GM21737 (cell line): Measurements from ENCODE around the gene CDCA7.
"Not testable (repeated sequence)": the region's sequence is repeated elsewhere in the genome, so short reads cannot be mapped to it uniquely, and the experiment has no call there.

Experiments
- ATAC-seq: cut with Tn5 transposase; IDR thresholded peaks from one replicate; pipeline ENCODE4 v1.9.1; 2021; ENCODE audit warnings: mild to moderate bottlenecking, moderate library complexity; ENCODE audit not compliant: unreplicated experiment

Gene CDCA7

DNA sequence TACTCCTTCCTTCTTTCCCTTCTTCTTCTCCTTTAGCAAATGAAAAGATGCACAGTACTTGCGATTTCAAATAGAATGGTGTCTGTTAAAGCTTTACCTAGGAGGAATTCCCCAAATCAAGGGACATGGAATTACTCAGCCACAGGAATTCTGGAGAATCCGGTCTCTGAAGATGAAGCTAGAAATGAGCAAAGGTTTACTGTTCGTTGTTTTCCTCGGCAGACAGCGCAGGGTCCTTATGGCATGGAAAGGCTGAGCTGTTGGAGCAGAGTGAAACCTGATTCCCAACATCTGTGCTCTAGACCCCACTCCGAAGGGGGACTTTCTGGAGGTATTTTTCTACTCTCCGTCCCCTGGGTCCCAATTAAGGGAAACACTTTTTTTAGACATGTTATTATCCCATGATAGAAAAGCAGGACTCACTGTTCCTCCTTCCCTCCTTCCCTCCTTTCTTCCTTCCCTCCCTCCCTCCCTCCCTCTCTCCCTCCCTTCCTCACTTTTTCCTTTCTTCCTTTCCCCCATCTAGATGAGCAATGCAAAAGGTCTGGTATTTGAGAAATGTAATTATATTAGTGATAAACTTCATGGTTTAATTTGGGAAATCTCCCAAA lies 47.1 kb downstream of the CDCA7 start:
- ATAC-seq = no peak

DNA sequence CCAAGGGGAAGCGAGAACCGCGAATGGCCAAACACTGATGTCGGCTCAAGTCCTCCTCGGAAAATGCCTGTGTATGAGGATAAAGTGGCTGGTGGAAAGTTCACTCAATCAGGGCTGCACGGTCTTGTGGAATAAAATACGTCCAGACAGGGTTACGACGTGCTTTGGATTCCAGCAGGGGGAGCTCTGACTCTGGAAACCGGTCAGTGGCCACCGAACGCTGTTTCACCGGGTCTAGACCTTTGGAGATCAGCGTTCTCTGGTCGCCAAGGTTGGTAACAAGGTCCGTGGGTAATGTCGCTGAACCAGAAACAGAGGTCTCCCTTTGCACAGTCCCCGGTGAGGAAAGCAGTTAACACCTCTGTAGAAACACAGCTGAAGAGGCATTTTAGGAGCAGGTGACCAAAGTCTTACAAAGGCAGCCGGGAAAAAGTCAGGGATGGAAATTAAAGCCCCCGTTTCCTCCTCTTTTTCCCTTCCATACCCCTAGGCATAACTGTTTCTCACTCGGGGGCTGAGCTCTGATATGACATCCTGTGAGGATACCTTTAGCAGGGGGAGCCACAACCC lies 47.8 kb downstream of the CDCA7 start:
- ATAC-seq = no peak

DNA sequence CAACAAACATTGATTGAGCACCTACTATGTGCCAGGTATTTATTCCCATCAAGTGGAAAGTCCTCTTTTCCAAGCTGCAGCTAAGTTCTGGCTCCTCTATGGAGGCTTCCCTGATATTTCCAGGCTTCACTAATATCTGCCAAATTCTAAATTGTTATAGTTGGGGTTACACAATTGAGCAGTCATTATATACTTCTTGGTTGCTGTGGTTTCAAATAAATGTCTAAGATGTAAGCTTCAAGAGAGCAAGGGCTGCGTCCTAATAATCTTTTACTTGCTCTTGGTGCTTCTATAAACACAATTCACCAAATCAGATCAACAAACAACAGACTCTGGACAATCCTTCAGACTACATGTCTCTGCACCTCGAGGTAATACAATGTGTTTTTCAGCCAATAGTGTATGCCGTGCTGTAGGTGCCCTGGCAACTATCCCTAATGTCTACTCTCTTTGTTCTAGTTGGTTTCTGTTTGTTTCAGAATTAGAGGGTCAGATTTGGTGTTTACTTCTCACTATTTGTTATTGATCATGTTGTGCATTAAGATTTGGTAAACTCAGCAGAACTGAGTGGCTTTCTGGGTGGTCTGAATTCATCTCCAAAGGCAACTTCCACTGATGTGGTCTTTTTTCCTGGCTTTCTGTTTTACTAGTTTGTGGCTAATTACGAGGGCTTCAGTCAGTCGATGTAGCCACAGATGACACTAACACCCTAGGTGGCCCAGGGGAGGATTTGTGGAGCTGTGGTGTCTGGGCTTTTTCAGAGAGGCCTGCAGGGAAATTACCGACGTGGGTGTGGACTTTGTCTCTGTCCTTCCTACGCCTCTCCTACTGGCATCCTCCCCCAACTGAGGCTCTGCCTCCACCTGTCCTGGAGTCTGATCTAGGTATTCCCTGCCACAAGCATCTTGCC lies 50.4 kb downstream of the CDCA7 start:
- no peak for ATAC-seq

DNA sequence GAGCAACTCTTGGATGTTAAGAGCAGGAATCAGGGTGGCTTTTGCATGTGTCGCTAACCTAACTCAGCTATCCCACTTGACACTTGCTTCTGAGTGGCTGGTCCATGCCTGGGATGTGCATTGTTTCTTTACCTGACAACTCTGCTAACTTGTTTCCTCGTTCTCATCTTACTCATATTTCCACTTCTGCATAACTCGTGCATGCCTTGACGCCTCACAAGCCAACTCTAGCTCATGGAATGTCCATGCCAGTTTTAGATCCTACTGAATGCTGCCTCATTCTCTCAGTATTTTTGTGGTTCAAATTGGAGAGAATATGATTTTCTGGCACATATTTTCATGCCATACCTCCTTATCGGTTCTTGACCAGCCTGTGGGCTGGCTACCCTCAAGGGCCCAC lies 52.5 kb downstream of the CDCA7 start:
- ATAC-seq = no peak

DNA sequence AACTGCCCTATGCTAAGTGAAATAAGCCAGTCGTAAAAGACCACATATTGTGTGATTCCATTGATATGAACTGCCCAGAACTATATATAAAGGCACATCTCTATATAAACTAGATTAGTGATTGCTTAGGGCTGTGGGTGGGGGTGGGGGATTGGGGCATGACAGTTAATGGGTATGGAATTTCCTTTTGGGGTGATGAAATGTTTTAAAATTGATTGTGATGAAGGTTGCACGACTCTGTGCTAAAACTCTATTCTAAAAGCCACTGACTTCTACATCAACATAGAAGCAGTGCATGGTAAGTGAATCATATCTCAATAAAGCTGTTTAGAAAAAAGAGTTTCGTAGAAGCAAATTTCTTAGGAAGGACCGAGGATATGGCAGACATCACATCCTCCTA lies 53.0 kb downstream of the CDCA7 start:
- ATAC-seq = no peak

DNA sequence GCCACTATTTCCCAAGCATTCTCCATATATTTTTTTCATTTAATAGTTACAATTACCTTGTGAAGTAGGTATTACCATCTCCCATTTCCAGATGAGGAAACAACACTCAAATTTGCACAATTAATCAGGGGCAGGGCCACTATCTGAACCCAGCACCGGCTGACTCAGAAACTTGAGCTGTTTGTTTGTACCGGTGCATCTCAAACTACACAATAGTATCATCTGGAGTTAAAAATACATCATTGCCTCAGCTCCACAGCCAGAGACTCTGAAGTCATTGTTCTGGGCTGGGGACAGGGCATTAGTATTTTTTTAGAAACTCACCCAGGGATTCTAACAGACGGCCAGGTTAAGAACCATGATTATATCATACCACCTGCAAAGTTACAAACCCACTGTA lies 55.9 kb downstream of the CDCA7 start:
- no peak for ATAC-seq

DNA sequence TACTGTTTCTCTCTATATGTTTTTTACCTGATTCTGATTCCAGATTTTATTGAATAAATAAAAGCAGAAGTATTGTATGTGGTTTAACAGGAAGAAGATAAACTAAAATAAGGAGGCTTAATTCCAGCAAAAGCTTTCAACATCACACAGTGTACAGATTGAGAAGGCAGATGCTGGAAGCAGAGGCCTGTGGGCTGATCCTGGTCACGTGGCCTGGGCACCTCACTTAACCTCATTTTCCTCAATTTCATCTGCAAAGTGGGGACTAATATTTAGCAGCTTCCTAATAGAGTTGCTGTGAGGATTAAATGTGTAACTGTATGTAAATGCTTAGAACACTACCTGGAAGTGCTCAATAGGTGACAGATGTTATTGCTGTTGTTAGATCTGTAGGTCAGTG lies 58.0 kb downstream of the CDCA7 start:
- no peak for ATAC-seq

DNA sequence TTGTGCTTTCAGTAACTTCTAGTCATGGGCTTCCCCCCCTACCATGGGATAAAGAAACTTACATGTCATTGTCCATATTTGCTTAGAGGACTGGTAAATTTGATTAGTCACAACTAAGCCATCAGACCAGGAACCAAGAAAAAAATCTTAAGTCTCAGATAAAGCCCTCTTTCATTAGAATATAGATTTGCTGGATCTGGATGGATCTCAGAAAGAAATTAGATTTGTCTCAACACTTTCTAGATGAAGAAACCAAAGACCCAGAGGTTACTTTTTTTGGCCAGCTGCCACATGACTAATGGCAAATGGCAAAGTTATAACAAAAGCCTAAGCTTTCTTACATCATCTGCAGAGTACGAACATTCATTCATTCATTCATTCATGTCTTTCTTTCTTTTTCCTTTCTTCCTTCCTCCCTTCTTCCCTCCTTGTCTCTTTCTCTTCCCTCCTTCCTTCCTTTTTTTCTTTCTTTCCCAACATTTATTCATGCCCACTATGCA lies 60.2 kb downstream of the CDCA7 start:
- no peak for ATAC-seq

DNA sequence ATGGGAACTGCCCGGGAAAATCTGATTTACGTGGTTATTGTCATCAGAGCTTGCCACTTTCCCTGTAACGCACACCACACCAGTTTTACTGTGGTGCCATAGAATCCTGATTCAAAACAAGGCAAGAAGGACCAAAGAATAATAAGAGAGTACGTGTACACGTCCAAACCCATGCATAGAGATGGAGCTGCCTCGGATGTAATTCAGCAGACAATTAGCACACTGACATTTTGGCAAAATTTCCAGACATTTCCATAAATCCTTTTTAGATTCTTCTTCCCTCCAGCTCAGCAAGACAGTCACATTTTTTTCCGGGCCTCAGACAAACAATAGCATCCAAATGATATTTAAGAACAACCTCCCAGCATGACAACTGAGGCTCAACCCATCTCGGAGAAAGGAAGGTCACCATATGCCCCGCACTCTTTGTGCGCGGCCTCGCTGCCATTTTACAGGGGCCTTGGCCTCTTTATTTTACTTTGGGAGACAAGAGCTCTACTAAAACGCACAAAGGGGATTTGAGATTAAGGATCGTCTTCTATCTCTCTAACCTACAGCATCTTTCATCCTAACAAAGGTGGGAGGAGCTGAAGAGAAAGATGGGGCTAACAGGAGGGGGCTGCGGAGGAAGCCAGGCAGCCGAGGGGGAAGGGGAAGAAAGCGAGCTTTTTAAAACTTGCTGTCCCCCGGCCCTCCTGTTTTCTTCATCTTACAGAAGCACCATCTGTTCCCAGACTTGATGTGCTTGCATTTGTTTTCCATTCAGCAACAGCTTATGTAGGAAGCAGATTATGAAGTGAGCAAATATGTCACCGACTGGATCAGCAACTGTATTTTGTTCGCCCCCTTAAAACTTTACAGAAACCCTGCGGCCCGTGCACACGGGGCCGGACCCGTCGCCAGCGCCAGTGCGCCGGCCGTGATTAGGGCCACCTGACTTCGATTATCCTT lies 61.0 kb downstream of the CDCA7 start:
- ATAC-seq = no peak

DNA sequence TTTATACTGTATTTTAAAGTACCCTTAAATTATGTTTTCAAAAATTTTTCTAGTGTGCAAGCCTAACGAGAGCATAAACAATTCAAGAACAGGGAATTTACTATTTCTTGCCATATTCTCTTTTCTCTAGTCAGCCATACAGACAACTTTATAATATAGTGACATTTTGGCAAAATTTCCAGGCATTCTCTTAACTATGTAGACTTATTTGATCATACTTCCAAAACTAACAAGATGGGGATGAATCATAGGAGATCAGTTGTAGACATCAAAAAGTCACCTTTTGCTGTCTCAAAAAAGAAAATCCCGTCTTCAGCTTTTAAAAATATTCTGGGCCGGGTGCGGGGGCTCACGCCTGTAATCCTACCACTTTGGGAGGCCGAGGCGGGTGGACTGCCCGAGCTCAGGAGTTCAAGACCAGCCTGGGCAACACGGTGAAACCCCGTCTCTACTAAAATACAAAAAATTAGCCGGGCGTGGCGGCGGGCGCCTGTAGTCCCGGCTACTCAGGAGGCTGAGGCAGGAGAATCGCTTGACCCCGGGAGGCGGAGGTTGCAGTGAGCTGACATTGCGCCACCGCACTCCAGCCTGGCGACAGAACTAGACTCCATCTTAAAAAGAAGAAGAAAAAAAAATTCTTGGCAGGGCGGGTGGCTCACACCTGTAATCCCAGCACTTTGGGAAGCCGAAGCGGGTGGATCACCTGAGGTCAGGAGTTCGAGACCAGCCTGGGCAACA lies 61.9 kb downstream of the CDCA7 start:
- not testable (repeated sequence) for ATAC-seq

DNA sequence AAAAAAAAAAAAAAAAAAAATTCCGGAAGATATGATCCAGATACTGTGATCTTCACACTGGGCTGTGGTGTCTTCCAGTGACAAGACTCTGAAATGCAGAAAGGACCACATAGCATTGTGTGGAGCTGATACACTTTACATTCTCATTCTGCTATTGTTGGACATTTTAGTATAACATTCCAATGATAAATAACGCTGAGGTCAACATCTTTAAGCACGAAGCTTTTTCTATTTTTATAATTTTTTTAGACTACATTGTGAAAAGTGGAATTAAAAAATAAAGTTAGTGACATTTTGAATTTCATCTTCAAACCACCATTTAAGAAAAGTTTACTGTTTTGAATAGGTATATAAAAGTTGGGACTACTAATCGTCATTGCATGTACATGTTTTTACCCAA lies 62.7 kb downstream of the CDCA7 start:
- no peak for ATAC-seq

DNA sequence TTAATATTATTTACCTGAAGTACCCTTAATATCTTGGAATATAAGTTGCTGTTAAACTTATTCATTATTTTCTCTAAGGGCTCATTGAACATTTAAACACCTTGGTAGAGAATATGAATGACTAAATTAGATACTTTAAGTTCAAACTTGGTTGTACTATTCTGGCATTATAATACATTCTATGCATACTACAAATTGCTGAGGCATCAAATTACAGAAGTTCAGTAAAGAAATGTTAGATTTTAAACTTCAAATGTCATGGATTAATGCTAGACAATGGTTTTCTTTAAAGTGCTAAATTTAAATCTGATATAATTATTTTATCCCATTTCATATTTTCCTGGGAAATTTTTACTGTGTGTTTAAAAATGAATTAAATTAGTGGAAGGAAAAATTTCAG lies 63.1 kb downstream of the CDCA7 start:
- ATAC-seq = no peak
